PC-9 (cell line): ENCODE results near the gene PNKP.

Source experiments
- EZH2 ChIP-seq: fragments of 200-600 bp; sonication (generic); IDR thresholded peaks from 2 replicates; pipeline ENCODE4 v1.8.0; 2017; ENCODE audit warnings: antibody characterized with exemption, low read depth
- TF ChIP-seq, protein P1 (sequence below): fragments of 200-600 bp; sonication (generic); conservative IDR thresholded peaks from 2 replicates; pipeline ENCODE4 v1.6.1; 2017; ENCODE audit warnings: mixed run types, antibody characterized with exemption, mild to moderate bottlenecking, moderate library complexity

DNA sequence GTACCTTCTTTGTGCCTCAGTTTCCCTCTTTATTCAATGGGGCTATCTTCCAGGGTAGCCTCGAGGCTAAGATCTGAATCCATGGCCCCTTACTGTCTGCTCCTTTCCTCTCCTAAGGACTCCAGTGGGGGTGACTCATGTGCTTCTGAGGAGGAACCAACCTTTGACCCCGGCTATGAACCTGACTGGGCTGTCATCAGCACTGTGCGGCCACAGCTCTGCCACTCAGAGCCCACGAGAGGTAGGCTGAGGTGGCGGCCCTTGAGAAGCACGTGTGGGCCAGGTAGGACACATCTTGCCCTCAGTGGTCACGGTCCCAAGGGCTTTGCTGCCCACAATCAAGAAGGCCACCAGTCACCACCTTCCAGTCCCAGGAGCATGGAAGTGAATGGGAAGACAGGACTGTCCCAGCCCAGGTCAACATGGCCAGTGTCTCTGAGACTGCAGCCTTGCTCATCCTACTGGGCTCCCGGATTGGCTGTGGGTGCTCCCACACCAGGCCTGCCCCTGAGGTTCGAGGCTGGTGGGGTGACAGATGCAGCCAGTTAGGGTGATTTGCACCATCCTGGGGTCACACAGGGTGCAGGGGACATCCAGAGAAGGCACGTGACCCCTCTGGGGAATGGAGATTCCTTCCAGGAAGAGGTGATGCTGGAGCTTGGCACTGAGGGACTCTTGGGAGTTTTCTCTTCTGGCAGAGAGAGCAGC lies 12.9 kb upstream of the PNKP start:
- no peak for TF ChIP-seq EZH2
- TF ChIP-seq, protein P1, sequence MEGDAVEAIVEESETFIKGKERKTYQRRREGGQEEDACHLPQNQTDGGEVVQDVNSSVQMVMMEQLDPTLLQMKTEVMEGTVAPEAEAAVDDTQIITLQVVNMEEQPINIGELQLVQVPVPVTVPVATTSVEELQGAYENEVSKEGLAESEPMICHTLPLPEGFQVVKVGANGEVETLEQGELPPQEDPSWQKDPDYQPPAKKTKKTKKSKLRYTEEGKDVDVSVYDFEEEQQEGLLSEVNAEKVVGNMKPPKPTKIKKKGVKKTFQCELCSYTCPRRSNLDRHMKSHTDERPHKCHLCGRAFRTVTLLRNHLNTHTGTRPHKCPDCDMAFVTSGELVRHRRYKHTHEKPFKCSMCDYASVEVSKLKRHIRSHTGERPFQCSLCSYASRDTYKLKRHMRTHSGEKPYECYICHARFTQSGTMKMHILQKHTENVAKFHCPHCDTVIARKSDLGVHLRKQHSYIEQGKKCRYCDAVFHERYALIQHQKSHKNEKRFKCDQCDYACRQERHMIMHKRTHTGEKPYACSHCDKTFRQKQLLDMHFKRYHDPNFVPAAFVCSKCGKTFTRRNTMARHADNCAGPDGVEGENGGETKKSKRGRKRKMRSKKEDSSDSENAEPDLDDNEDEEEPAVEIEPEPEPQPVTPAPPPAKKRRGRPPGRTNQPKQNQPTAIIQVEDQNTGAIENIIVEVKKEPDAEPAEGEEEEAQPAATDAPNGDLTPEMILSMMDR: no peak
